ENCODE measurements around the gene CHST15.

DNA sequence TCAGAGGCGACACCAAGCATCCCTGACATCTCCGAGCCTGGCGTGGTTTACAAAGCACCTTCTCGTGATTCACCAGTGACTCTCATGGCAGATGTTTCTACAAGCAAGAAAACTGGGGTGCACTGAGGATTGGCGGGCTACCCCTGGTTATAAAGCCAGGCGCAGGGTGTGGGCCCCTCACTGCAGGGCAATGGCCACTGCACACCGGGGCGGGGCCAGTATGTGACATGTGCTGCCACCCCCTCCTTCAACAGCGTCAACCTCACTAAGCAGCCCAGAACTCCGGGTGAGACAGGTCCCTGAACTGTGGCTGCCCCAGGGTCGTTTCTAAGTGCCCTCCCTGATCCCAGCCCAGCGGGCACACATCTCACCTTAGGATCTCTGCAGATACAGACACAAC lies 63.8 kb downstream of the CHST15 start:
- TF ChIP-seq, protein P1, sequence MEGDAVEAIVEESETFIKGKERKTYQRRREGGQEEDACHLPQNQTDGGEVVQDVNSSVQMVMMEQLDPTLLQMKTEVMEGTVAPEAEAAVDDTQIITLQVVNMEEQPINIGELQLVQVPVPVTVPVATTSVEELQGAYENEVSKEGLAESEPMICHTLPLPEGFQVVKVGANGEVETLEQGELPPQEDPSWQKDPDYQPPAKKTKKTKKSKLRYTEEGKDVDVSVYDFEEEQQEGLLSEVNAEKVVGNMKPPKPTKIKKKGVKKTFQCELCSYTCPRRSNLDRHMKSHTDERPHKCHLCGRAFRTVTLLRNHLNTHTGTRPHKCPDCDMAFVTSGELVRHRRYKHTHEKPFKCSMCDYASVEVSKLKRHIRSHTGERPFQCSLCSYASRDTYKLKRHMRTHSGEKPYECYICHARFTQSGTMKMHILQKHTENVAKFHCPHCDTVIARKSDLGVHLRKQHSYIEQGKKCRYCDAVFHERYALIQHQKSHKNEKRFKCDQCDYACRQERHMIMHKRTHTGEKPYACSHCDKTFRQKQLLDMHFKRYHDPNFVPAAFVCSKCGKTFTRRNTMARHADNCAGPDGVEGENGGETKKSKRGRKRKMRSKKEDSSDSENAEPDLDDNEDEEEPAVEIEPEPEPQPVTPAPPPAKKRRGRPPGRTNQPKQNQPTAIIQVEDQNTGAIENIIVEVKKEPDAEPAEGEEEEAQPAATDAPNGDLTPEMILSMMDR (IDR thresholded peaks at IDR 0.05): no peak
- TF ChIP-seq POLR2A (IDR thresholded peaks at IDR 0.05): no peak
